DND-41 (cell line): ENCODE results near the gene UGCG.

Experiments used
- EZH2 ChIP-seq: IDR thresholded peaks from 3 replicates; pipeline ENCODE4 v1.6.1; 2012; ENCODE audit warnings: borderline replicate concordance, low read depth, mild to moderate bottlenecking, moderate library complexity, low read length, inconsistent platforms; ENCODE audit not compliant: severe bottlenecking
- TF ChIP-seq, protein P1 (sequence below): IDR thresholded peaks from 2 replicates; pipeline ENCODE4 v1.5.1; 2012; ENCODE audit warnings: borderline replicate concordance, low read length, moderate library complexity, mild to moderate bottlenecking; ENCODE audit not compliant: poor library complexity, severe bottlenecking; ENCODE audit errors: extremely low read depth

DNA sequence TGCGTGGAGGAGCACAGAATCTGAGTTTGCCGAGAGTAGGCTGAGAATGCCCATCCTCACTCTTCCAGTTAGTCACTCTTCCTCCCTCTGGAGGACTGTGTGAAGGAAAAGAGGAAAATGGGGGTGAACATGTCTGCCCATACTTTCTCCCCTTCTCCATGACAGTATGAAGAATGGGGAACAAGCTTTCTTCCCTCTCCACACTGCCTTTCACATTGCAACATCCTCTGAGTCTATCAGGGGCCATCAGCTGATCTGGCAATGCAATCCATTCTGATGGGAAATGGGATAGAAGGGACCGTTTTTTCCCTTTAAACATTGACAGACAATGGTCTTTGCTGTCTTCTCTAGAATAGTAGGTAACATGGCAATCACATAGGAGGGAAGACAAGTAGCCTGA is 56.8 kb downstream of the UGCG start:
- TF ChIP-seq, protein P1, sequence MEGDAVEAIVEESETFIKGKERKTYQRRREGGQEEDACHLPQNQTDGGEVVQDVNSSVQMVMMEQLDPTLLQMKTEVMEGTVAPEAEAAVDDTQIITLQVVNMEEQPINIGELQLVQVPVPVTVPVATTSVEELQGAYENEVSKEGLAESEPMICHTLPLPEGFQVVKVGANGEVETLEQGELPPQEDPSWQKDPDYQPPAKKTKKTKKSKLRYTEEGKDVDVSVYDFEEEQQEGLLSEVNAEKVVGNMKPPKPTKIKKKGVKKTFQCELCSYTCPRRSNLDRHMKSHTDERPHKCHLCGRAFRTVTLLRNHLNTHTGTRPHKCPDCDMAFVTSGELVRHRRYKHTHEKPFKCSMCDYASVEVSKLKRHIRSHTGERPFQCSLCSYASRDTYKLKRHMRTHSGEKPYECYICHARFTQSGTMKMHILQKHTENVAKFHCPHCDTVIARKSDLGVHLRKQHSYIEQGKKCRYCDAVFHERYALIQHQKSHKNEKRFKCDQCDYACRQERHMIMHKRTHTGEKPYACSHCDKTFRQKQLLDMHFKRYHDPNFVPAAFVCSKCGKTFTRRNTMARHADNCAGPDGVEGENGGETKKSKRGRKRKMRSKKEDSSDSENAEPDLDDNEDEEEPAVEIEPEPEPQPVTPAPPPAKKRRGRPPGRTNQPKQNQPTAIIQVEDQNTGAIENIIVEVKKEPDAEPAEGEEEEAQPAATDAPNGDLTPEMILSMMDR: no peak
- TF ChIP-seq EZH2: no peak
